HEK293 (cell line): ENCODE data around the gene TRABD.

Source experiments
- CTCF ChIP-seq: fragments of 450-650 bp; formaldehyde crosslinking; IDR thresholded peaks from 2 replicates; pipeline ENCODE4 v1.5.1; 2016; ENCODE audit warnings: missing biosample characterization, missing genetic modification characterization
- HOXA7 ChIP-seq: sonication (generic); formaldehyde crosslinking; IDR thresholded peaks from 2 replicates; pipeline ENCODE4 v1.8.1; 2022; ENCODE audit warnings: missing genetic modification reagents, borderline replicate concordance
- ZBTB8A ChIP-seq: fragments of 450-650 bp; formaldehyde crosslinking; IDR thresholded peaks from 2 replicates; pipeline ENCODE4 v1.5.1; 2016; ENCODE audit warnings: missing biosample characterization, missing genetic modification characterization
- ZNF501 ChIP-seq: fragments of 450-650 bp; formaldehyde crosslinking; IDR thresholded peaks from 2 replicates; pipeline ENCODE4 v1.5.1; 2016; ENCODE audit warnings: missing biosample characterization, missing genetic modification characterization
- ZNF529 ChIP-seq: fragments of 450-650 bp; formaldehyde crosslinking; IDR thresholded peaks from 2 replicates; pipeline ENCODE4 v1.5.1; 2017; ENCODE audit warnings: missing genetic modification characterization, missing biosample characterization; ENCODE audit not compliant: insufficient replicate concordance

- no peak for TF ChIP-seq CTCF (tag by site-specific recombination)
- TF ChIP-seq ZNF501 = no peak
- no peak for TF ChIP-seq ZNF529 (tag by site-specific recombination)
- TF ChIP-seq HOXA7 = no peak
- no peak for TF ChIP-seq ZBTB8A (tag by site-specific recombination)
These were observed 14.9 kb downstream of the TRABD start, which contains the start of gene SELENOO for GRCh38 chr22:50200461-50201190.
